Endometrial microvascular endothelial cells (primary cell): Measurements from ENCODE around the gene PRKCE. TPM values are rescaled to one million over a fixed set of nuclear protein-coding genes. Genes with fewer than 3 reads are reported as not detected.

Experiments used
- in situ Hi-C: cut with HindIII; loops from 2 replicates; pipeline ENCODE4 v1.10.0; 2017; ENCODE audit warnings: low sequenced_read_pairs, low pct_unique_long_range_greater_than_20kb; ENCODE audit errors: inconsistent ontology term
- total RNA-seq: library from RNA; depleted of rRNA; stranded (reverse); fragments of >200 nt; gene quantifications from one replicate; pipeline ENCODE4 v1.2.3, GENCODE V29; 2015; ENCODE audit errors: inconsistent ontology term

PRKCE gene
- total RNA-seq, 1 donor from 2014 or later = 155 TPM

- in situ Hi-C loops = no loop called here
These were observed 522.3 kb downstream of the PRKCE start for GRCh38 chr2:46173636-46174250.

- in situ Hi-C loops = no loop called here
These were observed 523.1 kb downstream of the PRKCE start for GRCh38 chr2:46174345-46175170.

- in situ Hi-C loops = no loop called here
These were observed 523.9 kb downstream of the PRKCE start for GRCh38 chr2:46175419-46175818.

- in situ Hi-C loops = no loop called here
These were observed 526.1 kb downstream of the PRKCE start for GRCh38 chr2:46177461-46178089.

- in situ Hi-C loops = no loop called here
These were observed 527.7 kb downstream of the PRKCE start for GRCh38 chr2:46179037-46179621.

GRCh38 chr2:46180189-46180588 is 528.7 kb downstream of the PRKCE start:
- in situ Hi-C loops = no loop called here

- in situ Hi-C loops = no loop called here
These were observed 529.8 kb downstream of the PRKCE start for GRCh38 chr2:46181306-46181705.

- in situ Hi-C loops = no loop called here
These were observed 530.5 kb downstream of the PRKCE start for GRCh38 chr2:46181789-46182530.

- in situ Hi-C loops = no loop called here
These were observed 532.0 kb downstream of the PRKCE start for GRCh38 chr2:46183426-46183825.

- in situ Hi-C loops = no loop called here
These were observed 533.5 kb downstream of the PRKCE start for GRCh38 chr2:46184794-46185583.

GRCh38 chr2:46187112-46187618 is 535.7 kb downstream of the PRKCE start:
- in situ Hi-C loops = no loop called here

GRCh38 chr2:46188041-46188716 is 536.7 kb downstream of the PRKCE start:
- in situ Hi-C loops = no loop called here

- in situ Hi-C loops = no loop called here
These were observed 541.9 kb downstream of the PRKCE start for GRCh38 chr2:46193356-46193755.

GRCh38 chr2:46193855-46194254 is 542.4 kb downstream of the PRKCE start:
- in situ Hi-C loops = no loop called here

GRCh38 chr2:46194856-46195255 is 543.4 kb downstream of the PRKCE start:
- in situ Hi-C loops = no loop called here

- in situ Hi-C loops = no loop called here
These were observed 544.3 kb downstream of the PRKCE start for GRCh38 chr2:46195819-46196218.

- in situ Hi-C loops = no loop called here
These were observed 545.5 kb downstream of the PRKCE start for GRCh38 chr2:46196871-46197462.
